NT2/D1 (cell line): ENCODE data around the gene SLC25A6.

Source experiments
- YY1 ChIP-seq: IDR thresholded peaks from 2 replicates; pipeline ENCODE4 v1.6.1; 2011; ENCODE audit not compliant: insufficient read length, insufficient read depth
- ZNF274 ChIP-seq: IDR thresholded peaks from 2 replicates; pipeline ENCODE4 v1.6.1; 2011; ENCODE audit warnings: mild to moderate bottlenecking, low read depth, low read length

- TF ChIP-seq YY1 (no peak), ZNF274 (no peak)
Observed at GRCh38 chrX:1416965-1417760, 25.2 kb upstream of the SLC25A6 start.
